ENCODE data around the gene MUCL1.

Gene MUCL1

DNA sequence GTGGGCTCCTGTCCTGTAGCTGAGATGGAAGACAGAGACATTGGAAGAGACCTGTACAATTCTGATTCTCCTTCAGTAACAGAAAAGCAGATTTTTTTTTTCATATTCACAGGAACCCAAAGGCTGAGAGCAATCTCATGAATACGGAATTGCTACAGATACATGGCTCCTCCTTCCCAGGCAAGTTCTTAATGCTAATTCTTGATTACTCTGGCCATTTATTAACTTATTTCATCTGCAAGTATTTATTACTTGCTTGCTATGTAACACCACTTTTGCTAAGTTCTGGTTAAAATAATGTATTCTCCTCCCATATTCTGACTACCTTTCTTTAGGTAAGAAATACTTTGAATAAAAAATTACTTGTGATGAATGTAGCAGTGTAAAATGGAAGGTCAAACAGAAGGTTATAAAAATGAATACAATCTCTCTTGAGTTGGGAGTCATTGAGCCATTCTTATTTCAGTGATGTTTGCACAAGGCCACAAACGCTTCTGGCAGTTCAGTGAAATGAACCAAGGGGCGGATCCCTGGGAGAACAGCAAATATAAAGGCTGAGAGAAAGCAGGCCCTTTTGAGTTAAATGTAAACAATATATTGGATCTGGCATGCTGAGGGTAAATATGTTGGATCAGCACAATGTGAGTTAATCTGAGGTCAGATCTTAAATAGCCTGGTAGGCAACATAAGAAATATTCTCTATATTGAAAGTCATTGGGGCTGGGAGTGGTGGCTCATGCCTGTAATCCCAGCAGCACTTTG, 37.6 kb downstream of the MUCL1 start:
- DNase-seq (ENCODE audit: low spot score), result no peak

Measured in germinal center (tissue), 1 donor.